SH-SY5Y (cell line): ENCODE data around the gene NBEA.

Source experiments
- GATA2 ChIP-seq: IDR thresholded peaks from 2 replicates; pipeline ENCODE4 v1.6.1; 2011; ENCODE audit warnings: mild to moderate bottlenecking, low read depth, low read length
- GATA3 ChIP-seq: IDR thresholded peaks from 2 replicates; pipeline ENCODE4 v1.6.1; 2011; ENCODE audit warnings: low read depth, mild to moderate bottlenecking, low read length, moderate library complexity

GRCh38 chr13:34944274-34944634 is 2.2 kb downstream of the NBEA start:
- TF ChIP-seq GATA3 (no peak), GATA2 (no peak)
